ENCODE data around the gene SGK1.
"Not testable (repeated sequence)": the region's sequence is repeated elsewhere in the genome, so short reads cannot be mapped to it uniquely, and the experiment has no call there.

SGK1 gene

DNA sequence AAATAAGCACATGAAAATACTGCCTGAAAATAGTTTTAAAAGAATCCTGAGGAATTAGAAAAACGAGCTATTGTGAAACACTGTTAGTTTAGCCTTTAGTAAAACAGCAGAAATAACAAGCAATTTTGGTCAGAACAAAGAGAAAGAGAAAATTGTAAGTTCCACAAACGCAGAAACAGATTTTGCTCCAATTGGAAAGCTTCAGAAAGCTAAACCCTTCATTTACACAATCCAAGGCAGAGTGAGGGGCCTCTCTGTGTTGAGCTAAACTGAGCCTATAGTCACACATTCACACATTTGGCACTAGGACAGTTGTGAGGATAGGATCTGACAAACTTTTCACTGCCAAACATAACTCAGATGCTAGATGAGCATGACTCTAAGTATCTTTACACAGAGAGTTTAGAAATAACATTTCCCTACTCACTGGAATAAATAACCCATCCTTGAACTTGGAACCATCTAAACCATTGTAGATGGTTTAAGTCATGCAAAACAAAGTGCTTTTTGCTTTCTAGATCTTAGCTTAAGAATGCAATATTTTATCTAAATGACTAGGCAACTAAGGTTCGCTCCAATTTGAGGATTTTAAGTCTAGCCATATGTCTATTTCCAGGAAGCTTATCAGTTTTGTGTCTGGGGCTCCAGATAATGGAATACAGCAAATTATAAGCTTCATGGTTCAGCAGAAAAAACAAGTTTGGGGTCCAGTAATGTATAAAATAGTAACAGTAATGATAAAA is 122.6 kb downstream of the SGK1 start:
- no peak overlapping the region for H3K4me3 ChIP-seq (ENCODE audit: control insufficient read depth, low read depth, low read length)
- TF ChIP-seq, protein P1, sequence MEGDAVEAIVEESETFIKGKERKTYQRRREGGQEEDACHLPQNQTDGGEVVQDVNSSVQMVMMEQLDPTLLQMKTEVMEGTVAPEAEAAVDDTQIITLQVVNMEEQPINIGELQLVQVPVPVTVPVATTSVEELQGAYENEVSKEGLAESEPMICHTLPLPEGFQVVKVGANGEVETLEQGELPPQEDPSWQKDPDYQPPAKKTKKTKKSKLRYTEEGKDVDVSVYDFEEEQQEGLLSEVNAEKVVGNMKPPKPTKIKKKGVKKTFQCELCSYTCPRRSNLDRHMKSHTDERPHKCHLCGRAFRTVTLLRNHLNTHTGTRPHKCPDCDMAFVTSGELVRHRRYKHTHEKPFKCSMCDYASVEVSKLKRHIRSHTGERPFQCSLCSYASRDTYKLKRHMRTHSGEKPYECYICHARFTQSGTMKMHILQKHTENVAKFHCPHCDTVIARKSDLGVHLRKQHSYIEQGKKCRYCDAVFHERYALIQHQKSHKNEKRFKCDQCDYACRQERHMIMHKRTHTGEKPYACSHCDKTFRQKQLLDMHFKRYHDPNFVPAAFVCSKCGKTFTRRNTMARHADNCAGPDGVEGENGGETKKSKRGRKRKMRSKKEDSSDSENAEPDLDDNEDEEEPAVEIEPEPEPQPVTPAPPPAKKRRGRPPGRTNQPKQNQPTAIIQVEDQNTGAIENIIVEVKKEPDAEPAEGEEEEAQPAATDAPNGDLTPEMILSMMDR (conservative IDR thresholded peaks at IDR 0.05; ENCODE audit: control insufficient read depth, insufficient read depth, low read depth, low read length), result no peak
- DNase-seq (ENCODE audit: low read depth), result peak; percentile 36

DNA sequence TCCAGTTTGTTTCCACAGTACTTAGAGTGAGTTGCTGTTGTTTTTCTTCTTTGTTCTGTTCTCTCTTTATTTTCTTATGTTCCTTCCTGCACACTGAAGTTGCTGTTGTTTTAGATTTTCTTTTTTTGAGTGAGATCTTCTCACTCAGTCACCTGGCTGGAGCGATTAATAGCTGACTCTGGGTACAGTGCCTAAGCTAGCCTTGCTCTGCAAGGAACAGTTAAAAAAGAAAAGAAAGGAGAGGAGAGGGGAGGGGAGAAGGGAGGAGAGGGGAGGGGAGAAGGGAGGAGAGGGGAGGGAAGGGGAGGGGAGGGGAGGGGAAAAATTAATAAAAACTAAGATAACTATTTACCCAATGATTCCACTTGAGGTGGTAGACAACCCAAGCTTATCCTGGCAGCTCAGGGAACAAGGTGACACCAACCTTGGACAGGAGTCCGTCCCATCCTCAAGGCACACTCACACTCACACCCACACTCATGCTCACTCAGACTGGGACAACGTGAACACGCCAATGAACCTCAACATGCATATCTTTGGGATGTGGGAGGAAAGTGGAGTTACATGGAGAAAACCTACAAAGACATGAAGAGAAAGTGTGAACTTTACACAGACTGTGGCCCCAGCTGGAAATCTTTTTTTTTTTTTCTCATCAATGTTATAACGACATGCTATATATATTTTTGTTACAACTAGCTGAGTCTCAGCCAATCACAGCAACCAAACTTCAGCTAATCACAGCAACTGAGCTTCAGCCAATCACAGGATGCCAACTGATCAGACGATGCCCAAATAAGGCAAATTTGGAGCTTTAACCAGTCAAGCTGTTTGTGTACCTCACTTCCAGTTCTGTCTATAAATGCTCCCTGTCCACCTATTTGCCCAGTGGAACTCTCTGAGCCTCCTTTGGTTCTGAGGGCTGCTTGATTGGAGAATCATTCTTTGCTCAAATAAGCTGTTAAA is 124.1 kb downstream of the SGK1 start:
- H3K4me3 ChIP-seq (ENCODE audit: control insufficient read depth, low read depth, low read length), result no peak overlapping the region
- DNase-seq (ENCODE audit: low read depth), result no peak
- TF ChIP-seq, protein P1 (conservative IDR thresholded peaks at IDR 0.05; ENCODE audit: control insufficient read depth, insufficient read depth, low read depth, low read length), result no peak

DNA sequence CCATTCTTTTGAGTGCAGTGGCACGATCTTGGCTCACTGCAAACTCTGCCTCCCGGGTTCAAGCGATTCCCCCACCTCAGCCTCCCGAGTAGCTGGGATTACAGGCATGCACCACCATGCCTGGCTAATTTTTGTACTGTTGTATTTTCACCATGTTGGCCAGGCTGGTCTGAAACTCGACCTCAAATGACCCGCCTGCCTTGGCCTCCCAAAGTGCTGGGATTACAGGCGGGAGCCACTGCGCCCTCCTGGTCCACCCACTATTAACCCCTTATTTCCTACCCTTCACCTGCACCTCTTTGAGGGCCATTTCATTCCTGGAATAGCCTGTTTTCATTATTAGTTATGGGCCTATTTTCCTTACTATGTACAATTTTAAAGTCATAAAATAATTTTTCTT is 125.3 kb downstream of the SGK1 start:
- not testable (repeated sequence) for H3K4me3 ChIP-seq (ENCODE audit: control insufficient read depth, low read depth, low read length); DNase-seq (ENCODE audit: low read depth)

DNA sequence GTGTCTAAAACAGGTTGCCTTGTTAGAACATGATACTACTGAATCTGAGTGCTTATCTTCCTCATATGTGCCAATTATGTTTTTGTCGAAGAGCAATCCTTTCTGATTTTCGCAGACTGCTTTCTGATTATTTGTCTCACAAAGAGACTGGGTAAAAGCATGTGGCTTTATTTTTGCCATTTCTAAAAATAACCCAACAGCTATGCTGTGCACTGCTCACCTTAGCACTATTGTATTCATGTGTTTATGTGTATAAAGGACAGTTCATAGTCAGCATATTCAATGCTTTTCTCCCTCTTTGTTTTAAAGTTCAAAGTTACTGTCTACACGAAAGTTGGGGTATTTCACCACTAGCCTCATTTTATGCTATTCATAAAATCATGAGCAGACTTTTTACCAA is 127.0 kb downstream of the SGK1 start:
- TF ChIP-seq, protein P1 (conservative IDR thresholded peaks at IDR 0.05; ENCODE audit: control insufficient read depth, insufficient read depth, low read depth, low read length), result no peak
- no peak overlapping the region for H3K4me3 ChIP-seq (ENCODE audit: control insufficient read depth, low read depth, low read length)
- no peak for DNase-seq (ENCODE audit: low read depth)

DNA sequence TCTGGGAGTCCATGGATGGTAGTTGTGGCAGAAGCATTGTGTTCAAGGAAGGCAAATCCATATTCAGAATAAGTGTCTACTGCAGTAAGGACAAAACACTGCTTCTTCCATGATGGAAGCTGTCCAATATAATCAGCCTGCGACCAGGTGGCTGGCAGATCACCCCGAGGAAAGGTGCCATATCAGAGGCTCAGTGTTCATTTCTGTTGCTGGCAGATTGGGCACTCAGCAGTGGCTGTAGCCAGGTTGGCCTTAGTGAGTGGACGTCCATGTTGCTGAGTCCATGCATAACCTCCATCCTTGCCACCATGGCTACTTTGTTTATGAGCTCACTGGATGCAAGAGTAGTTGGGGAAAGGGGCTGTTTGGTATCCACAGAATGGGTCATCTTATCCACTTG is 130.2 kb downstream of the SGK1 start:
- H3K4me3 ChIP-seq (ENCODE audit: control insufficient read depth, low read depth, low read length), result no peak overlapping the region
- no peak for DNase-seq (ENCODE audit: low read depth)
- TF ChIP-seq, protein P1 (conservative IDR thresholded peaks at IDR 0.05; ENCODE audit: control insufficient read depth, insufficient read depth, low read depth, low read length), result no peak

DNA sequence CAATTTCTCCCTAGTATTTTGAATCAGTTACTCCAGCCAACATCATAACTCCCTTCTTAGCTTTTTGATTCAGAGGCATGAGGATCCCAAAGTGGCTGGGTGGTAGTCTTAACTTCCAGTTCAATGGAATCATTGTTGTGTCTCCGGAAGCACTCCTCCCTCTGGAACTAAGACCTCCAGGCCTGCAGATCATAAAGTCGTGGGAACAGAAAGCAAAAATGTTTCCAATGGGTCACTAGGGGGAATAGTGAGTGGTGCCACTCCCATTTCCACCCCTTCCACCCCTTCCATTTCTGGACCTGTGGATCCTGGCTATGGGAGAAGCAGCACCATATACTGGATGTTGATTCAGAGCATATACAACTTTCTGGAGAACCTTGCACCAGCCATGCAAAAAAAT is 130.8 kb downstream of the SGK1 start:
- no peak overlapping the region for H3K4me3 ChIP-seq (ENCODE audit: control insufficient read depth, low read depth, low read length)
- TF ChIP-seq, protein P1 (conservative IDR thresholded peaks at IDR 0.05; ENCODE audit: control insufficient read depth, insufficient read depth, low read depth, low read length), result no peak
- no peak for DNase-seq (ENCODE audit: low read depth)

DNA sequence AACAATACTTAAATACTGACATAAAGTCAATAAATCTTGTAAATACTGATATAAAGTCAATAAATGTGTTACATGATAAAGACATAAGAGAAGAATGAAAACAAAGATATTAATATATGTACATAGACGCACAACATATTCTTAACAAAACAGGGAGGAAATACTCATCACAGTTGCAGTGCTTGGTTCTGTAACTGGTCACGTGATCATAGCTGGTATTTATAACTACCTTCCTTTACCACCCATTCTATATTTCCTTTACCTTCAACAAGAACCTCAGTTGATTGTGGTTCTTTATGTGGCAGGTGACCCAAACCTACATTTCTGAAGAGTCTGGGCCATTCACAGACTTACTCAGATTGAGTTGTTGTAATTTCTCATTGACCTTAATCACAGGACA is 131.6 kb downstream of the SGK1 start:
- TF ChIP-seq, protein P1 (conservative IDR thresholded peaks at IDR 0.05; ENCODE audit: control insufficient read depth, insufficient read depth, low read depth, low read length), result no peak
- no peak overlapping the region for H3K4me3 ChIP-seq (ENCODE audit: control insufficient read depth, low read depth, low read length)
- no peak for DNase-seq (ENCODE audit: low read depth)
